GM12878 (cell line): ENCODE results near the gene GSK3A. TPM values are rescaled to one million over a fixed set of nuclear protein-coding genes. Genes with fewer than 3 reads are reported as not detected.
A peak's percentile ranks its signal among the peaks of the same experiment; 100 is the strongest.

ENCODE experiments used
- ATAC-seq: fragments of 200-7000 bp; cut with Tn5 transposase; 3 replicates; pipeline ENCODE4 v1.9.1; 2020; ENCODE audit warnings: mild to moderate bottlenecking, moderate library complexity
- BruUV-seq: library from RNA; stranded (reverse); fragments of 400-500 nt; replicated peaks from 2 replicates; lab custom pipeline; 2021; lab: Mats Ljungman, UMichigan
- CTCF ChIA-PET: fragments of 300-600 bp; sonication (Branson Sonifier 250); formaldehyde crosslinking; extraction: SDS; loops from one replicate; lab custom pipeline; 2021; ENCODE audit warnings: inconsistent platforms; lab: Yijun Ruan, JAX
- POLR2A ChIA-PET: fragments of 350-600 bp; formaldehyde crosslinking; extraction: SDS; loops from one replicate; lab custom pipeline; 2021; ENCODE audit warnings: inconsistent platforms; lab: Charles Lee
- RAD21 ChIA-PET: fragments of 300-600 bp; sonication (Branson Sonifier 250); formaldehyde crosslinking; loops from one replicate; lab custom pipeline; 2023; ENCODE audit warnings: antibody characterized with exemption; ENCODE audit not compliant: unreplicated experiment; lab: Charles Lee
- SMC1A ChIA-PET: fragments of 300-600 bp; sonication (Branson Sonifier 250); formaldehyde crosslinking; loops from one replicate; lab custom pipeline; 2023; ENCODE audit not compliant: unreplicated experiment, uncharacterized antibody; lab: Charles Lee
- DNase-seq: peaks from one replicate; pipeline ENCODE4 v3.0.0-alpha.2; 2011; ENCODE audit warnings: low read depth, low spot score
- FAIRE-seq: peaks from 3 replicates; lab custom pipeline; 2011; peaks lifted over from hg19 to GRCh38; lab: Jason Lieb, UNC
- H2AFZ ChIP-seq: 2 replicates; pipeline ENCODE4 v1.6.0; 2011; ENCODE audit warnings: low read depth, low read length, control low read depth; ENCODE audit not compliant: control insufficient read depth
- H3K27ac ChIP-seq: 2 replicates; pipeline ENCODE4 v1.5.1; 2011; ENCODE audit warnings: control low read depth; ENCODE audit not compliant: control insufficient read depth, insufficient read depth
- H3K27me3 ChIP-seq, 2 experiments: replicated peaks in 1 of 2; 2 replicates each; pipeline versions ENCODE4 v1.6.0 to v1.6.1; 2011; ENCODE audit warnings: low read length in 1 of 2; ENCODE audit not compliant: control insufficient read depth in 2 of 2, insufficient read depth in 2 of 2
- H3K36me3 ChIP-seq, 2 experiments: 2 replicates each; pipeline ENCODE4 v1.5.1; 2011; ENCODE audit warnings: low read length in 1 of 2; ENCODE audit not compliant: control insufficient read depth in 2 of 2, insufficient read depth in 2 of 2
- H3K4me1 ChIP-seq: 2 replicates; pipeline ENCODE4 v1.6.1; 2011; ENCODE audit warnings: mild to moderate bottlenecking, low read length, moderate library complexity, mixed read lengths; ENCODE audit not compliant: control insufficient read depth, insufficient read depth
- H3K4me2 ChIP-seq: 2 replicates; pipeline ENCODE4 v1.6.0; 2011; ENCODE audit warnings: control low read depth; ENCODE audit not compliant: control insufficient read depth, insufficient read depth
- H3K4me3 ChIP-seq: fragments of 200-600 bp; sonication (generic); 2 replicates; pipeline ENCODE4 v1.5.1; 2016
- H3K79me2 ChIP-seq: 2 replicates; pipeline ENCODE4 v1.6.0; 2011; ENCODE audit warnings: low read length; ENCODE audit not compliant: control insufficient read depth, insufficient read depth
- H3K9ac ChIP-seq: 2 replicates; pipeline ENCODE4 v1.8.0; 2011; ENCODE audit warnings: low read length, control low read depth, mixed read lengths; ENCODE audit not compliant: control insufficient read depth, insufficient read depth
- H3K9me3 ChIP-seq: replicated peaks from 3 replicates; pipeline ENCODE4 v1.5.1; 2011; ENCODE audit warnings: mild to moderate bottlenecking, low read length; ENCODE audit not compliant: control insufficient read depth, insufficient read depth
- H4K20me1 ChIP-seq: 2 replicates; pipeline ENCODE4 v1.6.0; 2011; ENCODE audit not compliant: control insufficient read depth, insufficient read depth
- CHD2 ChIP-seq: IDR thresholded peaks from 2 replicates; pipeline ENCODE4 v1.6.1; 2011; ENCODE audit warnings: low read depth, low read length, improper control_type of control experiment, borderline replicate concordance
- KAT2A ChIP-seq: conservative IDR thresholded peaks from 2 replicates; pipeline ENCODE4 v1.6.1; 2011; ENCODE audit warnings: low read depth, low read length; ENCODE audit not compliant: control insufficient read depth
- RAD51 ChIP-seq: fragments of 450-650 bp; IDR thresholded peaks from 2 replicates; pipeline ENCODE4 v1.6.1; 2016; ENCODE audit warnings: moderate library complexity, mild to moderate bottlenecking, inconsistent platforms
- TCF12 ChIP-seq: IDR thresholded peaks from 2 replicates; pipeline ENCODE4 v1.6.1; 2011; ENCODE audit warnings: low read depth, mild to moderate bottlenecking, low read length
- USF1 ChIP-seq: IDR thresholded peaks from 2 replicates; pipeline ENCODE4 v1.6.1; 2011; ENCODE audit warnings: borderline replicate concordance, low read depth, mild to moderate bottlenecking, moderate library complexity, mixed read lengths, low read length; ENCODE audit not compliant: insufficient read depth; ENCODE audit errors: extremely low read length
- WGBS: methylation state at CpG from one replicate; pipeline ENCODE4 v1.1.6; 2016; ENCODE audit warnings: low lambda C conversion rate; ENCODE audit not compliant: insufficient replicate concordance, insufficient coverage; ENCODE audit errors: missing lambda C conversion rate; 5-methylcytosine and 5-hydroxymethylcytosine counted together
- in situ Hi-C: fragments of 300-500 bp; cut with MboI; formaldehyde crosslinking; loops from 9 replicates; pipeline ENCODE4 v1.14.3; 2018; ENCODE audit warnings: mixed read lengths
- intact Hi-C: fragments of 100-400 bp; cut with micrococcal nuclease; formaldehyde crosslinking; loops from one replicate; pipeline ENCODE4 v1.14.2; 2022; ENCODE audit not compliant: unreplicated experiment
- polyA plus RNA-seq, 11 experiments: library from polyadenylated mRNA; depleted of rRNA in 4 of 11; unstranded in 6 of 11; stranded (reverse) in 5 of 11; fragments of >200 nt; fragmentation: Nextera tagmentation in 4 of 11; fragmentation: Illumina TruSeq in 1 of 11; extraction: Ambion mirVana in 4 of 11; extraction: Trizol in 1 of 11; gene quantifications; 1 replicate in 1 of 11; 2 replicates in 10 of 11; pipeline versions ENCODE4 v1.2.1 to v1.2.3, GENCODE V29; 2011 to 2016; ENCODE audit warnings: inconsistent platforms in 2 of 11, missing spikeins in 2 of 11, low read depth in 1 of 11
- total RNA-seq, 4 experiments: library from RNA; depleted of rRNA in 3 of 4; stranded (reverse); fragments of >200 nt in 3 of 4; fragmentation: Illumina TruSeq in 1 of 4; extraction: Trizol in 1 of 4; gene quantifications; 2 replicates each; pipeline versions ENCODE4 v1.2.1 to v1.2.3, GENCODE V29; 2013 to 2021

GSK3A gene
- total and polyA plus RNA-seq, 10 of the 15 experiments (the other 5 are each of a cell fraction or from before 2014, with no cell fraction given), result 1.00 to 47.9 (median 15.2) TPM

GRCh38 chr19:42271045-42271419 lies 28.6 kb upstream of the GSK3A start:
- SMC1A ChIA-PET, result interaction anchor here (1.0 to 3.2 kb wide), 6 partner anchors 8 to 157 kb away, joined by 3 to 24 read pairs (median 6); partner anchors contain the start of gene ERF
- H3K9ac ChIP-seq, result peak overlapping the region; percentile 98
- H3K4me2 ChIP-seq, result peak overlapping the region; percentile 99
- CTCF ChIA-PET, result interaction anchor here (1.0 to 3.2 kb wide), 4 partner anchors 9 to 34 kb away, joined by 3 to 39 read pairs (median 10); partner anchors contain the start of gene GSK3A
- FAIRE-seq (no peak), ATAC-seq (no peak), DNase-seq (no peak)
- in situ Hi-C loops, result no loop called here
- intact Hi-C loops, result no loop called here
- no peaks in the 10 kb centered on the region for H3K9me3 ChIP-seq
- peak overlapping the region; percentile 94 for H3K27ac ChIP-seq
- no TSS peak for BruUV-seq
- peak overlapping the region; percentile 47 for H3K4me3 ChIP-seq
- TF ChIP-seq RAD51 (peak; percentile 43; the same call in 1 of the 2 replicates), TCF12 (no peak), KAT2A (no peak), USF1 (peak; percentile 16), CHD2 (0 out of 2 replicates have a peak, but pooled peaks have one; percentile 0)
- POLR2A ChIA-PET, result interaction anchor here (1.0 to 3.2 kb wide), 10 partner anchors 8 to 125 kb away, joined by 3 to 24 read pairs (median 4); partner anchors contain the start of genes ERF, GSK3A and ZNF526
- H3K79me2 ChIP-seq, result peaks cover 28% of the 10 kb centered on the region
- H4K20me1 ChIP-seq, result no peaks in the 10 kb centered on the region; the same call in 1 of the 2 replicates
- 30% methylated on average over 3 of the region's 3 CpGs for whole genome bisulfite sequencing
- H3K4me1 ChIP-seq, result peaks cover 25% of the 10 kb centered on the region
- no peak overlapping the region for H2AFZ ChIP-seq
- RAD21 ChIA-PET, result interaction anchor here (0.6 to 3.1 kb wide), 7 partner anchors 9 to 143 kb away, joined by 3 to 23 read pairs (median 5); partner anchors contain the start of gene GSK3A
- peaks cover 3 to 19% of the 10 kb centered on the region in 2 experiments; a peak in 3 of 4 replicates for H3K36me3 ChIP-seq
- no peaks in the 10 kb centered on the region for H3K27me3 ChIP-seq
